Thyroid gland (tissue), 4 donors: ENCODE results near the gene TLE5.

Experiments used
- POLR2A ChIP-seq, 2 donors: fragments of 450-650 bp; IDR thresholded peaks; one replicate each; pipeline ENCODE4 v1.6.1; 2017; ENCODE audit warnings: antibody characterized with exemption in 2 of 2, mild to moderate bottlenecking in 2 of 2, moderate library complexity in 1 of 2
- TF ChIP-seq, protein P1 (sequence below), 6 experiments: fragments of 200-600 bp in 3 of 6; fragments of 450-650 bp in 3 of 6; sonication (generic) in 3 of 6; IDR thresholded peaks; one replicate each; pipeline ENCODE4 v1.5.1; 2016 to 2019; ENCODE audit warnings: antibody characterized with exemption in 6 of 6, mild to moderate bottlenecking in 2 of 6, inconsistent platforms in 1 of 6, moderate library complexity in 1 of 6

DNA sequence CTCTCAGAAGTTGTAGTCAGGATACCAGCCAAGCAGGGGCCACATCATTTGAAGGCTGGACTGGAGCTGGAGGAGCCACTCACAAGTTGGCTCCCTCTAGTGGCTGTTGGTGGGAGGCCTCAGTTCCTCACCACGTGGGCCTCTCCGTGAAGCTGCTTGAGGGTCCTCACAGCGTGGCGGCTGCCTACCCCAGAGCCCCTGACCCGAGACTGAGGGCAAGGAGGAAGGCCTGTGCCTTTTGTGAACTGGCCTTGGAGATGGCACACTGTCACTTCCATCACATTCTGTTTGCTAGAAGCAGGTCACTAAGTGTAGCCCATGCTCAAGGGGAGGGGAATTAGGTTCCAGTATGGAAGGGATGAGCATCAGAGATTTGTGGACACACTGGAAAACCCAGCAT is 46.5 kb upstream of the TLE5 start:
- TF ChIP-seq, protein P1, sequence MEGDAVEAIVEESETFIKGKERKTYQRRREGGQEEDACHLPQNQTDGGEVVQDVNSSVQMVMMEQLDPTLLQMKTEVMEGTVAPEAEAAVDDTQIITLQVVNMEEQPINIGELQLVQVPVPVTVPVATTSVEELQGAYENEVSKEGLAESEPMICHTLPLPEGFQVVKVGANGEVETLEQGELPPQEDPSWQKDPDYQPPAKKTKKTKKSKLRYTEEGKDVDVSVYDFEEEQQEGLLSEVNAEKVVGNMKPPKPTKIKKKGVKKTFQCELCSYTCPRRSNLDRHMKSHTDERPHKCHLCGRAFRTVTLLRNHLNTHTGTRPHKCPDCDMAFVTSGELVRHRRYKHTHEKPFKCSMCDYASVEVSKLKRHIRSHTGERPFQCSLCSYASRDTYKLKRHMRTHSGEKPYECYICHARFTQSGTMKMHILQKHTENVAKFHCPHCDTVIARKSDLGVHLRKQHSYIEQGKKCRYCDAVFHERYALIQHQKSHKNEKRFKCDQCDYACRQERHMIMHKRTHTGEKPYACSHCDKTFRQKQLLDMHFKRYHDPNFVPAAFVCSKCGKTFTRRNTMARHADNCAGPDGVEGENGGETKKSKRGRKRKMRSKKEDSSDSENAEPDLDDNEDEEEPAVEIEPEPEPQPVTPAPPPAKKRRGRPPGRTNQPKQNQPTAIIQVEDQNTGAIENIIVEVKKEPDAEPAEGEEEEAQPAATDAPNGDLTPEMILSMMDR (IDR thresholded peaks at IDR 0.05), result peak; percentile 55 to 80 (median 66)
- no peak for TF ChIP-seq POLR2A (IDR thresholded peaks at IDR 0.05)
